Measurements from ENCODE around the gene KDM1B.

The KDM1B gene

GRCh38 chr6:18234564-18234963 lies 79.3 kb downstream of the KDM1B start:
- no peak for DNase-seq (ENCODE audit: low spot score)

- DNase-seq (ENCODE audit: low spot score) = no peak
Observed at GRCh38 chr6:18235524-18235923, 80.3 kb downstream of the KDM1B start.

- no peak for DNase-seq (ENCODE audit: low spot score)
Observed at GRCh38 chr6:18237167-18237566, 81.9 kb downstream of the KDM1B start.

GRCh38 chr6:18240230-18240629 lies 85.0 kb downstream of the KDM1B start:
- no peak for DNase-seq (ENCODE audit: low spot score)

- DNase-seq (ENCODE audit: low spot score) = no peak
Observed at GRCh38 chr6:18241208-18242038, 86.2 kb downstream of the KDM1B start.

- DNase-seq (ENCODE audit: low spot score) = no peak
Observed at GRCh38 chr6:18242062-18242851, 87.0 kb downstream of the KDM1B start.

GRCh38 chr6:18243302-18243893 lies 88.2 kb downstream of the KDM1B start:
- DNase-seq (ENCODE audit: low spot score) = no peak

GRCh38 chr6:18244251-18244650 lies 89.0 kb downstream of the KDM1B start:
- no peak for DNase-seq (ENCODE audit: low spot score)

- no peak for DNase-seq (ENCODE audit: low spot score)
Observed at GRCh38 chr6:18245079-18245478, 89.9 kb downstream of the KDM1B start.

- DNase-seq (ENCODE audit: low spot score) = no peak
Observed at GRCh38 chr6:18245642-18246041, 90.4 kb downstream of the KDM1B start.

- DNase-seq (ENCODE audit: low spot score) = no peak
Observed at GRCh38 chr6:18246205-18246604, 91.0 kb downstream of the KDM1B start.

- no peak for DNase-seq (ENCODE audit: low spot score)
Observed at GRCh38 chr6:18247002-18247401, 91.8 kb downstream of the KDM1B start.

GRCh38 chr6:18248698-18249097 lies 93.5 kb downstream of the KDM1B start:
- no peak for DNase-seq (ENCODE audit: low spot score)

GRCh38 chr6:18249271-18249670 lies 94.0 kb downstream of the KDM1B start:
- no peak for DNase-seq (ENCODE audit: low spot score)

- DNase-seq (ENCODE audit: low spot score) = no peak
Observed at GRCh38 chr6:18253635-18254034, 98.4 kb downstream of the KDM1B start.

GRCh38 chr6:18254793-18255192 lies 99.6 kb downstream of the KDM1B start:
- no peak for DNase-seq (ENCODE audit: low spot score)

GRCh38 chr6:18259675-18260447 lies 104.6 kb downstream of the KDM1B start:
- DNase-seq (ENCODE audit: low spot score) = no peak

- no peak for DNase-seq (ENCODE audit: low spot score)
Observed at GRCh38 chr6:18260448-18261106, 105.4 kb downstream of the KDM1B start.

- DNase-seq (ENCODE audit: low spot score) = no peak
Observed at GRCh38 chr6:18261877-18262276, 106.7 kb downstream of the KDM1B start.

- DNase-seq (ENCODE audit: low spot score) = no peak
Observed at GRCh38 chr6:18262702-18263417, 107.6 kb downstream of the KDM1B start.

Measured in left forelimb (tissue), 1 donor.